ENCODE data around the gene RITA1. TPM values are rescaled to one million over a fixed set of nuclear protein-coding genes. Genes with fewer than 3 reads are reported as not detected.
A peak's percentile ranks its signal among the peaks of the same experiment; 100 is the strongest.

The RITA1 gene
- polyA plus RNA-seq (2013), result 14.5 TPM

- ChIA-PET CTCF (interaction anchor here (0.6 to 3.5 kb wide), 4 partner anchors 11 to 70 kb away, joined by 3 to 17 read pairs (median 8); no protein-coding TSS in a partner anchor), POLR2A (interaction anchor here (0.7 to 1.3 kb wide), 3 partner anchors 23 to 48 kb away, joined by 3 read pairs; no protein-coding TSS in a partner anchor)
- H3K9me3 ChIP-seq (ENCODE audit: control extremely low read depth in 1 of 5, control insufficient read depth in 4 of 5, insufficient read depth in 2 of 5, low read depth in 1 of 5, low read length in 4 of 5), result no peaks in the 10 kb centered on the region
- no peaks in the 10 kb centered on the region for H3K27me3 ChIP-seq (replicated peaks in 2 of 5; ENCODE audit: control insufficient read depth in 4 of 5, insufficient read depth in 5 of 5, low read length in 4 of 5)
- H3K36me3 ChIP-seq (ENCODE audit: control insufficient read depth in 4 of 4, insufficient read depth in 4 of 4, low read length in 3 of 4), result peaks cover 4 to 43% (median 11%) of the 10 kb centered on the region in 4 experiments
- peak within 1 kb of the TSS; percentile 74 to 90 (median 85) for H3K4me3 ChIP-seq (ENCODE audit: control insufficient read depth in 1 of 7, extremely low read depth in 1 of 7, insufficient read depth in 4 of 7, low read depth in 2 of 7, low read length in 6 of 7)
- peaks cover 0 to 26% (median 22%) of the 10 kb centered on the region in 4 experiments for H3K4me1 ChIP-seq (ENCODE audit: control extremely low read depth in 1 of 4, control insufficient read depth in 4 of 4, insufficient read depth in 4 of 4, low read length in 3 of 4)
- H3K27ac ChIP-seq (ENCODE audit: insufficient read depth in 1 of 2, low read depth in 1 of 2, low read length in 2 of 2, poor library complexity in 1 of 2, severe bottlenecking in 2 of 2), result peak within 1 kb of the TSS; percentile 96 to 97
- WGBS (ENCODE audit: insufficient coverage), result under 1% methylated on average over 82 of the region's 89 CpGs
- peak; percentile 73 to 88 (median 81) for DNase-seq
Measured at GRCh38 chr12:113185180-113186032, at the start of gene RITA1, which contains the start of gene DDX54. TSS of gene RITA1 (plus strand) at chr12:113185721. CDS start at chr12:113186747, 1,026 bp downstream. TSS of gene DDX54 (minus strand) at chr12:113185478. CDS start at chr12:113185451, 27 bp downstream.

- POLR2A ChIA-PET, result no interaction called here
- Histone ChIP-seq H3K27ac (ENCODE audit: insufficient read depth in 1 of 2, low read depth in 1 of 2, low read length in 2 of 2, poor library complexity in 1 of 2, severe bottlenecking in 2 of 2) (no peak overlapping the region), H3K9me3 (ENCODE audit: control extremely low read depth in 1 of 5, control insufficient read depth in 4 of 5, insufficient read depth in 2 of 5, low read depth in 1 of 5, low read length in 4 of 5) (no peaks in the 10 kb centered on the region), H3K36me3 (ENCODE audit: control insufficient read depth in 4 of 4, insufficient read depth in 4 of 4, low read length in 3 of 4) (no peaks in the 10 kb centered on the region), H3K4me1 (ENCODE audit: control extremely low read depth in 1 of 4, control insufficient read depth in 4 of 4, insufficient read depth in 4 of 4, low read length in 3 of 4) (peaks cover 3 to 27% (median 19%) of the 10 kb centered on the region in 4 experiments), H3K4me3 (ENCODE audit: control insufficient read depth in 1 of 7, extremely low read depth in 1 of 7, insufficient read depth in 4 of 7, low read depth in 2 of 7, low read length in 6 of 7) (peak overlapping the region in 6 of 7 experiments; percentile 19 to 74 (median 50)), H3K27me3 (replicated peaks in 2 of 5; ENCODE audit: control insufficient read depth in 4 of 5, insufficient read depth in 5 of 5, low read length in 4 of 5) (peaks cover 0 to 10% (median 2%) of the 10 kb centered on the region in 5 experiments)
- CTCF ChIA-PET, result interaction anchor here (0.6 to 11.0 kb wide), 7 partner anchors 14 to 143 kb away, joined by 3 to 149 read pairs (median 14); partner anchors contain the start of gene CFAP73
- DNase-seq, result peak; percentile 57 to 85 (median 85)
- 54% methylated on average over 17 of the region's 21 CpGs for WGBS (ENCODE audit: insufficient coverage)
Measured at GRCh38 chr12:113136128-113136989, 49.2 kb upstream of the RITA1 start.

- H3K4me1 ChIP-seq (ENCODE audit: control extremely low read depth in 1 of 4, control insufficient read depth in 4 of 4, insufficient read depth in 4 of 4, low read length in 3 of 4), result peaks cover 3 to 34% (median 20%) of the 10 kb centered on the region in 4 experiments
- H3K9me3 ChIP-seq (ENCODE audit: control extremely low read depth in 1 of 5, control insufficient read depth in 4 of 5, insufficient read depth in 2 of 5, low read depth in 1 of 5, low read length in 4 of 5), result no peaks in the 10 kb centered on the region
- WGBS (ENCODE audit: insufficient coverage), result 96% methylated on average over 6 of the region's 6 CpGs
- DNase-seq, result no peak
- H3K36me3 ChIP-seq (ENCODE audit: control insufficient read depth in 4 of 4, insufficient read depth in 4 of 4, low read length in 3 of 4), result no peaks in the 10 kb centered on the region
- no peak overlapping the region for H3K4me3 ChIP-seq (ENCODE audit: control insufficient read depth in 1 of 7, extremely low read depth in 1 of 7, insufficient read depth in 4 of 7, low read depth in 2 of 7, low read length in 6 of 7)
- H3K27me3 ChIP-seq (replicated peaks in 2 of 5; ENCODE audit: control insufficient read depth in 4 of 5, insufficient read depth in 5 of 5, low read length in 4 of 5), result peaks cover 0 to 10% (median 2%) of the 10 kb centered on the region in 5 experiments
- POLR2A ChIA-PET, result no interaction called here
- CTCF ChIA-PET, result interaction anchor here (0.9 to 11.0 kb wide), 8 partner anchors 13 to 144 kb away, joined by 3 to 149 read pairs (median 10); partner anchors contain the start of gene CFAP73
- H3K27ac ChIP-seq (ENCODE audit: insufficient read depth in 1 of 2, low read depth in 1 of 2, low read length in 2 of 2, poor library complexity in 1 of 2, severe bottlenecking in 2 of 2), result no peak overlapping the region
Measured at GRCh38 chr12:113136990-113137511, 48.5 kb upstream of the RITA1 start.

GRCh38 chr12:113137861-113138783 is 47.4 kb upstream of the RITA1 start:
- Histone ChIP-seq H3K27ac (ENCODE audit: insufficient read depth in 1 of 2, low read depth in 1 of 2, low read length in 2 of 2, poor library complexity in 1 of 2, severe bottlenecking in 2 of 2) (no peak overlapping the region), H3K4me3 (ENCODE audit: control insufficient read depth in 1 of 7, extremely low read depth in 1 of 7, insufficient read depth in 4 of 7, low read depth in 2 of 7, low read length in 6 of 7) (no peak overlapping the region), H3K27me3 (replicated peaks in 2 of 5; ENCODE audit: control insufficient read depth in 4 of 5, insufficient read depth in 5 of 5, low read length in 4 of 5) (peaks cover 0 to 10% (median 2%) of the 10 kb centered on the region in 5 experiments), H3K9me3 (ENCODE audit: control extremely low read depth in 1 of 5, control insufficient read depth in 4 of 5, insufficient read depth in 2 of 5, low read depth in 1 of 5, low read length in 4 of 5) (no peaks in the 10 kb centered on the region), H3K4me1 (ENCODE audit: control extremely low read depth in 1 of 4, control insufficient read depth in 4 of 4, insufficient read depth in 4 of 4, low read length in 3 of 4) (peaks cover 3 to 44% (median 31%) of the 10 kb centered on the region in 4 experiments), H3K36me3 (ENCODE audit: control insufficient read depth in 4 of 4, insufficient read depth in 4 of 4, low read length in 3 of 4) (no peaks in the 10 kb centered on the region)
- POLR2A ChIA-PET, result no interaction called here
- DNase-seq, result no peak
- CTCF ChIA-PET, result interaction anchor here (0.9 to 11.0 kb wide), 9 partner anchors 12 to 47 kb away, joined by 3 to 149 read pairs (median 4); partner anchors contain the start of gene CFAP73
- 83% methylated on average over 12 of the region's 12 CpGs for WGBS (ENCODE audit: insufficient coverage)

- 93% methylated on average over 3 of the region's 3 CpGs for WGBS (ENCODE audit: insufficient coverage)
- Histone ChIP-seq H3K4me1 (ENCODE audit: control extremely low read depth in 1 of 4, control insufficient read depth in 4 of 4, insufficient read depth in 4 of 4, low read length in 3 of 4) (peaks cover 3 to 48% (median 32%) of the 10 kb centered on the region in 4 experiments), H3K27me3 (replicated peaks in 2 of 5; ENCODE audit: control insufficient read depth in 4 of 5, insufficient read depth in 5 of 5, low read length in 4 of 5) (peaks cover 0 to 10% (median 2%) of the 10 kb centered on the region in 5 experiments), H3K9me3 (ENCODE audit: control extremely low read depth in 1 of 5, control insufficient read depth in 4 of 5, insufficient read depth in 2 of 5, low read depth in 1 of 5, low read length in 4 of 5) (no peaks in the 10 kb centered on the region), H3K36me3 (ENCODE audit: control insufficient read depth in 4 of 4, insufficient read depth in 4 of 4, low read length in 3 of 4) (no peaks in the 10 kb centered on the region), H3K27ac (ENCODE audit: insufficient read depth in 1 of 2, low read depth in 1 of 2, low read length in 2 of 2, poor library complexity in 1 of 2, severe bottlenecking in 2 of 2) (no peak overlapping the region), H3K4me3 (ENCODE audit: control insufficient read depth in 1 of 7, extremely low read depth in 1 of 7, insufficient read depth in 4 of 7, low read depth in 2 of 7, low read length in 6 of 7) (no peak overlapping the region)
- DNase-seq, result no peak
- ChIA-PET POLR2A (no interaction called here), CTCF (interaction anchor here (1.2 to 11.0 kb wide), 6 partner anchors 12 to 39 kb away, joined by 3 to 149 read pairs (median 4); partner anchors contain the start of gene CFAP73)
Measured at GRCh38 chr12:113138826-113139225, 46.7 kb upstream of the RITA1 start.

GRCh38 chr12:113140706-113141105 is 44.8 kb upstream of the RITA1 start:
- no peak for DNase-seq
- H3K4me3 ChIP-seq (ENCODE audit: control insufficient read depth in 1 of 7, extremely low read depth in 1 of 7, insufficient read depth in 4 of 7, low read depth in 2 of 7, low read length in 6 of 7), result no peak overlapping the region
- H3K9me3 ChIP-seq (ENCODE audit: control extremely low read depth in 1 of 5, control insufficient read depth in 4 of 5, insufficient read depth in 2 of 5, low read depth in 1 of 5, low read length in 4 of 5), result no peaks in the 10 kb centered on the region
- H3K36me3 ChIP-seq (ENCODE audit: control insufficient read depth in 4 of 4, insufficient read depth in 4 of 4, low read length in 3 of 4), result no peaks in the 10 kb centered on the region
- no peaks in the 10 kb centered on the region for H3K27me3 ChIP-seq (replicated peaks in 2 of 5; ENCODE audit: control insufficient read depth in 4 of 5, insufficient read depth in 5 of 5, low read length in 4 of 5)
- 100% methylated on average over 2 of the region's 7 CpGs for WGBS (ENCODE audit: insufficient coverage)
- H3K4me1 ChIP-seq (ENCODE audit: control extremely low read depth in 1 of 4, control insufficient read depth in 4 of 4, insufficient read depth in 4 of 4, low read length in 3 of 4), result peaks cover 3 to 35% (median 24%) of the 10 kb centered on the region in 4 experiments
- no peak overlapping the region for H3K27ac ChIP-seq (ENCODE audit: insufficient read depth in 1 of 2, low read depth in 1 of 2, low read length in 2 of 2, poor library complexity in 1 of 2, severe bottlenecking in 2 of 2)
- ChIA-PET CTCF (interaction anchor here (1.2 to 11.0 kb wide), 2 partner anchors 10 to 11 kb away, joined by 3 to 149 read pairs; partner anchors contain the start of gene CFAP73), POLR2A (no interaction called here)
